HG03159 (cell line): Measurements from ENCODE around the gene MMD2.
"Not testable (repeated sequence)": the region's sequence is repeated elsewhere in the genome, so short reads cannot be mapped to it uniquely, and the experiment has no call there.

Experiments
- ATAC-seq: cut with Tn5 transposase; IDR thresholded peaks from one replicate; pipeline ENCODE4 v1.9.1; 2021; ENCODE audit warnings: mild to moderate bottlenecking, moderate library complexity; ENCODE audit not compliant: unreplicated experiment

The MMD2 gene

DNA sequence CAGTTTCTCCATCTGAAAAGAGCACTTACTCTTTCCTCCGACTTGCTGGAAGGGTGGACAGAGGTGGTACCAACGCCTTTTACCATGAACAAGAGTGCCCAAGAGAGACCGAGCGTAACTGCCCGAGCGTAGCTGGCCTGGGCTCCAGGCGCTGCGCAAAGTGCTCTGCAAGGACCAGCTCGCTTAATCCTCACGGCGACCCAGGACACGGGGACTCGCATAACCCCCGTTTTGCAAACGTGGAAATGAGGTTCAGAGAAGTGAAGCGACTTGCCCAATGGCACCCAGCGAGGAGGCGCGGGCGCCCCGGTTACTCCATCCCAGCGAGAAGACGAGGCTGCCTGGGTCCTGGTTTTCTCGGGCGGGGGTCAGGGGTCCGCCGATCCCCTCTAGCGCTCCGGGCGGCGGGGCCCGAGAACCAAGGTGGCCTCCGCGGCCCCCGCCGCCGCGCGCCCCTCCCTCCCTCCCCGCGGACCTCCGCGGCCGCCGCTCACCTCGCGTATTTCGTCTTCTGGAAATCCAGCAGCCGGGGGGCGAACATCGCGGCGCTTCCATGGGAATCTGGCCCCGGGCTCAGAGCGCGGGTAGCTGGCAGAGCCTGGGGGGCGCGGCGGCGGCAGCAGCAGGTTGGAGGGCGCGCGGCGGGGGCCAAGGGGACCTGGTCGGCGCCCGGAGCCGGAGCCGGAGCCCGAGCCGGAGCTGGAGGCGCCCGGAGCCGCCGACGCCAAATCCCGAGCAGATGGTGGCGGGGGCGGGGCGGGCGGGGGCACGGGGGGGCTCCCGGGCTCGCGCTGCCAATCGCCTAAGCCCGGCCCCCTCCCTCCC lies at the start of gene MMD2:
MMD2 (minus strand) TSS at position 711 of the 825 bp plus-strand sequence; CDS start at position 541, 170 bp downstream.
- ATAC-seq = no peak

DNA sequence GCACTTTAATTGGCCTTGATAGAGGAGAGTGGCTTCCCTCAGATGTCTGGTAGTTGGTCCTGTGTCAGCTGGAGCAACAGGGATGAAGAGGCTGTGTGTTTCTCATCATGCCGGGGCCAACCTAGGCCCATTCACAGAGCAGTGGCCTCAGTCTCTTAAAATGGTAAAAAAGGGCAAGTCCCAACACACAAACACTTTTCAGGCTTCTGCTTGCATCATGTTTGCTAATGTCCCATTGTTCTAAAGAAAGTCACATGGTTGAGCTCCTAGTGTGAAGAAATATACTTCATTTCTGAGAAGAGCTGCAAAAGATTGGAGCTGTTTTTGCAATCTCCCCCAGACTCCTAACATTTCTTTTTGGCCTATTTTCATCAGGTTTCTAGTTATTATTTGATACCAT lies 46.1 kb upstream of the MMD2 start:
- no peak for ATAC-seq

DNA sequence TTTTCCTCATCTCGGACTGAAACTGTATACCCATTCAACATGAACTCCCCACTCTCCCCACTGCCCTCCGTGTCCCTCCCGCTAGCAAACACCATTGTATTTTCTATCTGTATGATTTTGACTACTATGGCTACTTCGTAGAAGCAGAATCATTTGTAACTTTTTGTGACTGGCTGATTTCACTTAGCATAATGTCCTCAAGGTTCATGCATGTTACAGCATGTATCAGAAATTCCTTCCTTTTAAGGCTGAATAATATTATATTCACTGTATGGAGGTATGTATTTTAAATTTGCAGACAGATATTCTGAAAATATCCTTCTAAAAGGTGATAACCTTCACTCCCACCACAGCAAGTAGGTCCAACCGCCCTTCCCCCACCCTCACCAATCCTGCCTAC lies 42.9 kb upstream of the MMD2 start:
- no peak for ATAC-seq

DNA sequence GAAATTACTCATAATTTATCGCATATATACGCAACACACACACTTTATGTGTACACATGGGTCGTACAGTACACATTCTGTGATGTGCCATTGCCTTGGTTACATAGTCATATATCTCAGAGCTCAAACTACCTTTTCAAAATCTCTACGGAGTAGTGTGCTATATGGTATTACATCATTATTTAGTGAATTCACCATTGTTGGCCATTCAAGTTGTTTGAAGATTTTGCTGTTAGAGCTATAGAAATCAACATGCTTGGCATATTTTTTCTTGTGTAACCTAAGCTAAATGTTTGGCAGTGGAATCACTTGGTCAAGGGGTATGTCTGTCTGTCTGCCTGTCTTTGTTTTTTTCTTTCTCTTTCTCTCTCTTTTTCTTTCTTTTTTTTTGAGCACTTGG lies 42.0 kb upstream of the MMD2 start:
- no peak for ATAC-seq

- no peak for ATAC-seq
Observed at GRCh38 chr7:4999369-4999950, 40.5 kb upstream of the MMD2 start.

DNA sequence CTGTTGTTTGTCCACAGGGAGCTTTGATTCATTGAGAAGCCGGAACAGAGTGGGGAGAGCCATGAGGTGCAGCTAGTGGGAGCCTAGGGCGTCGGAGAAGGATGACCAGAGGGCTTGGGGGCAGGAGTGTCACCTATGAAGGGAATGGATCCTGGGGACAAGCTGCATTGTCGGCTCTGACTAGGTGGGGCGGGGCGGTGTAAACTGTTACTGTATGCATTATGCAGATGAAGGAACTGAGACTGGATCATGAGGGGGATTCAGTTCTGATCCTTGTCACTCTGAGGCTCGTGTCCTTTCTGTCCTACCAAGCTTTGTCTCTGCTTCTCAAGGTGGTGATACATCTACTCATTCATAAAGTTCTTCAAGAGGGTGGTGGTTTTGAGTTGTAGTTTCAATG lies 39.9 kb upstream of the MMD2 start:
- ATAC-seq = no peak

GRCh38 chr7:4998244-4998643 lies 39.3 kb upstream of the MMD2 start:
- no peak for ATAC-seq

DNA sequence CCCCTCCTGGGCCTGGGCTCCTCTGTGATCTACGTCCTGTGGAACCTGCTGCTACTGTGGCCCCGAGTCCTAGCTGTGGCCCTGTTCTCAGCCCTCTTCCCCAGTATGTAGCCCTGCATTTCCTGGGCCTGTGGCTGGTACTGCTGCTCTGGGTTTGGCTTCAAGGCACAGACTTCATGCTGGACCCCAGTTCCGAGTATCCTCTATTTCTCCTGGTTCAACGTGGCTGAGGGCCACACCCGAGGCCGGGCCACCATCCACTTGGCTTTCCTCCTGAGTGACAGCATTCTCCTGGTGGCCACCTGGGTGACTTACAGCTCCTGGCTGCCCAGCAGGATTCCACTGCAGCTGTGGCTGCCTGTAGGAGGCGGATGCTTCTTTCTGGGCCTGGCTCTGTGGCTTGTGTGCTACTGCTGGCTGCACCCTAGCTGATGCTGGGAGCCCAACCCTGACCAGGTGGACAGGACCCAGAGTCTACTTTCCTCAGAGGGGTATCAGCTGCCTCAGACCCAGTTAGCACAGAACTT lies 37.8 kb upstream of the MMD2 start:
- no peak for ATAC-seq

DNA sequence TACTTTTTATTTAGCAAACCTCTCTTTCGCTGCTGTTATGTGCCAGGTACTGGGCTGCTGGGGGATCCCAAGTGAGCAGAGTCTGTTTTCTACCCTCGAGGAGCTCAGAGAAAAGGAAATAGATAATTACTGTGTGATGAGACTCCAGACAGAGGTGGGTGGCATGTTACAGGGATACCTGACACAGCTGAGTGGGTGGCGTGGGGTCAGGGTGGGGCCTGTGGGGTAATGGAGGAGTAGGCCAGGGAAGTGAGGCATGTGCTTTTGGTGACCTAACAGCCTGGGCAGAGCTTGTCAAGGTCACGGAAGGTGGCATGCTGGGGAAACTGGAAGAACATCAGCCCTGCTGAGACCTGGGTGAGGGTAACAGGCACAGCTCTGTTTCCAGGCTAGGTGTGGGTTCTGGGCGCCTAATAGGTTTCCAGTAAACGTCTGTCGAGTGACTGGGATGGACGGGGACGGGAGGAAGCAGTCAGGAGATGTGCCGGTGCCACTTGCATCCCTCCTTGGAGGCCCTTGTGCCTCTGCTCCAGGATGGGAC lies 36.5 kb upstream of the MMD2 start:
- no peak for ATAC-seq

- no peak for ATAC-seq
Observed at GRCh38 chr7:4993471-4993870, 34.5 kb upstream of the MMD2 start.

GRCh38 chr7:4982741-4983140 lies 23.8 kb upstream of the MMD2 start:
- peak; percentile 60 for ATAC-seq

- not testable (repeated sequence) for ATAC-seq
Observed at GRCh38 chr7:4981295-4981890, 22.4 kb upstream of the MMD2 start.

GRCh38 chr7:4975626-4976025 lies 16.6 kb upstream of the MMD2 start:
- not testable (repeated sequence) for ATAC-seq

DNA sequence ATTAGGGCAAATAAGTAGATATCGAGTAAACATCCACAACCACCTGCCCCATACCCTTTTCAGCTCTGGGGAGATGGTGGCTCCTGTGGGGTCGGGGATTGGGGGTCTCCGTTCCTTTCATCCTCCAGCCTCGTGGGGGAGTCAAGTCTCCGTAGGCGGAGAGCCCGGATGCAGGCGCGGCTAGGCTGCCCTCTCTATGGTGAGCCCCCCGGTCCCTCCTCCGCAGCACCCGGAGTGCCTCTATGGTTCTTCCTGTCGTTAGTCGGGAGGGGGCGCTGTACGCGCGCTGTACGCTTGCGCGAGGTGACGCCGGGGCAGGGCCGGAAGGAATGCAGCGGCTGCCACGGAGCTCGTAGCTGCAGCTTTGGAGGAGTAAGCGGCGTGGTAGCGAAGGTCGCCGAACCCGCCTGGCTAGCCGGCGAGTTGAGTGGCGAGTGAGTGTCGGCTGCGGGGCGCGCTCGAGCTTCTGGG lies 14.8 kb upstream of the MMD2 start:
- peak; percentile 95 for ATAC-seq

DNA sequence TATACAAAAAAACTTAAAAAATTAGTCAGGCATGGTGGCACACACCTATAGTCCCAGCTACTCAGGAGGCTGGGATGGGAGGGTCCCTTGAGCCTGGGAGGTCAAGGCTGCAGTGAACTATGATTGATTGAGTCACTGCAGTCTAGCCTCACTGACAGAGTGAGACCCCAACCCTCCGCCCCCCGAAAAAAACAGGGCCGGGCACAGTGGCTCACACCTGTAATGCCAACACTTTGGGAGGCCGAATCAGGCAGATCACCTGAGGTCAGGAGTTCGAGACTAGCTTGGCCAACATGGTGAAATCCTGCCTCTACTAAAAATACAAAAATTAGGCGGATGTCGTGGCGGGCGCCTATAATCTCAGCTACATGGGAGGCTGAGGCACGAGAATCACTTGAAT lies 13.5 kb upstream of the MMD2 start:
- not testable (repeated sequence) for ATAC-seq

DNA sequence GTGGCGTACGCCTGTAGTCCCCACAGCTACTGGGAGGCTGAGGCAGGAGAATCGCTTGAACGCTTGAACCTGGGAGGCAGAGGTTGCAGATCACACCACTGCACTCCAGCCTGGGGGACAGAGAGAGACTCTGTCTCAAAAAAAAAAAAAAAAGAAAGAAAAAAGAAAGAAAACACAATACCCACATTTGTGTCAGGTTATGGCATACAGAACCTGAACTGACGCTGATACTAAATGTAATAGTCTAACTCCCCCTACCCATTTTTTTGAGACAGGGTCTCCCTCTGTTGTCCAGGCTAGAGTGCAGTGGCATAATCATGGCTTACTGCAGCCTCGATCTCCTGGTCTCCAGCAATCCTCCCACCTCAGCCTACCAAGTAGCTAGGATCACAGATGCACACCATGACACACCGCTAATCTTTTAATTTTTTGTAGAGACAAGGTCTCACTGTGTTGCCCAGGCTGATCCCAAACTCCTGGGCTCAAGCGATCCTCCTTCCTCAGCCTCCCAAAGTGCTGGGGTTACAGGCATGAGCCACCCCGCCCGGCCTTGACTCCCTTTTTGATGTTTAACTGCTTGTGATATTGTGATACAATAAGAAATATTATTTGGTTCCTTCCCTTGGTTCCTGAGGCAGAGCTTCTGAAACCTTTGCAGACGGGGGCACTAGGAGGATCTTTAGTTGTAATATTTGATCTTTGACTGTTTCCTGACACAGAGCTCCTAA lies 6.5 kb upstream of the MMD2 start:
- no peak for ATAC-seq

DNA sequence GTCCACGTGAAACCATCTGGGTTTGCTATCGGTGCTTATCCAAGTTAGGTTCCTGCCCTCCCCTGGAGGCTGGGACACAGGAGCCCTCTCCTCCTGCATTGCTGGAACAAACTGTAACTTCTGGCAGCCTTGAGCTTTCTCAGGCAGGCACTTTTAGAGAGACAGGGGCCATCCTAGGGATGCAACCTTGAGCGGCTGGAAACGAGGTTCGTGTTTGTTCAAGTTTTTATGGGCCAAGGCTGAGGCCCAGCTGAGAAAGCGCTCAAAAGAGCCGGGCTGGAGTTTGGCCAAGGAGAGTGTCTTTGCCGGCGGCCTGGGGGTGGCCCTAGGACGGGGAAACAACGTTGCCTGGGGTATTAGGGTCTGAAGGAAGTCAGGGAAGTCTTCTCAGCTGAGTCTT lies 5.5 kb upstream of the MMD2 start:
- ATAC-seq = no peak

DNA sequence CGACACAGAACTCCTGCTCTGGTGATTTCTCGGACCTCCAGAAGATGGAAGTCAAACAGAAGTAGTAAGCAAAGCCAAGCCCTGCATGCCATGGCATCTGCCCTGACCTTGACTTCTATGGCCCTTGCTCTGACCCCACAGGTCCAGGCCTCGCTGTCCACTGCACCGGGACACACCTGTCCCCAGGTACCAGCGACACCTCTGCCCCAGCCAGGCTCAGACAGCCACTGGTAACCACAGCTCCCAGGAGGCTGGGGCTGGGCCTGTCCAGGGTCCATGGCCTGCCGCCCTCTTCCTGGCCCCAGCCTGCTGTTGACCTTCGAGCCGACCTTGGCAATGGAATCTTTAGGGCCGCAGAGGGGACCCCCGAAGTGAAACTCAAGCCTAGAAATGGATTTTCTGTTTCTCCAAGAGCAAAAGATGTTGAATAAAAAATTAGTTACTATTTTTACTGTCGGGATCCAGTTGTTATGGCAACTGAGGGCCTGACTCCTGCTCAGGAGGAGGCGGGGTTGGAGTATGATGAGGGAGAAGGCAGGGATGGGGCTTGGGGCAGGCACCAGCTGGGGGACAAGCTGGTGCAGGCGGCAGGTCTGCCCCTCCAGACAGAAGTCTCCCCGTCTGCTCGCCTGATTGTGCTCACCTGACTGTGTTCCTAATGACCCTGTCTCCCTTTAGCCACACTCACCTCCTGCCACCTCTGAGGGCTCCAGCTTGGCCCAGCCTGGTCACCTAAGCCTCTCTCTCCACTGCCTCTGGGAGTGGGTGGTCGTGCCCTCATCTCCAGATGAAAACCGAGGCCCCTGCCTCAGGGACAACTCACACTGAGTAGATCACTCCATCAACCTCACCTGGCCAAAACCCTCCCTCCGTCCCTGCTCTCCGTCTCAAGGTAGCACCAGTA lies 4.1 kb upstream of the MMD2 start:
- ATAC-seq = no peak

- ATAC-seq = no peak
Observed at GRCh38 chr7:4960363-4960762, 1.4 kb upstream of the MMD2 start.

DNA sequence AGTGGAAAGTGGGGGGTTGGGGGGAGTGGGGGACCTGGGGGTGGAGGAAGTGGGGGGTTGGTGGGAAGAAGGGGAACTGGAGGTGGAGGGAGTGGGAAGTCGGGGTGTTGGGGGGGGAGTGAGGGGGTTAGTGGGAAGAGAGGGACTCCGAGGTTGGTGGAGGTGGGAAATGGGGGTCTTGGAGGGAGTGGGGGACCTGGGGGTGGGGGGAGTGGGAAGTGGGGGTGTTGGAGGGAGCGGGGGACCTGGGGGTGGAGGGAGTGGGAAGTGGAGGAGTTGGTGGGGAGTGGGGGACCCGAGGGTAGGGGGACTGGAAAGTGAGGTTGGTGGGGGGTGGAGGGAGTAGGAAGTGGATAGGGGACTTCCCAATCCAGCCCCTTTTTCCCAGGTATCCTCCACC lies 906 bp upstream of the MMD2 start:
- no peak for ATAC-seq
